M059J (cell line): ENCODE results near the gene VRK2. TPM values are rescaled to one million over a fixed set of nuclear protein-coding genes. Genes with fewer than 3 reads are reported as not detected.

Experiments used
- total RNA-seq: library from RNA; depleted of rRNA; stranded (reverse); fragments of >200 nt; shearing (Covaris generic); gene quantifications from 2 replicates; pipeline ENCODE4 v1.2.3, GENCODE V29; 2014; rRNA removed

Gene VRK2
- total RNA-seq, 1 experiment from 2014 or later, result 22.3 TPM

Other genes with a start within 250 kb of the VRK2 start
- gene FANCL, start 194.5 kb downstream of the VRK2 start, total RNA-seq, result 52.8 and 97.6 TPM in 2 replicates